Suprapubic skin (tissue), 3 donors: Measurements from ENCODE around the gene GABRB1.

Source experiments
- CTCF ChIP-seq, 2 donors: fragments of 200-600 bp in 1 of 2; fragments of 450-650 bp in 1 of 2; sonication (generic) in 1 of 2; IDR thresholded peaks; one replicate each; pipeline ENCODE4 v1.5.1; 2016 to 2019; ENCODE audit warnings: antibody characterized with exemption in 2 of 2, mild to moderate bottlenecking in 1 of 2, moderate library complexity in 1 of 2
- EP300 ChIP-seq: sonication (generic); formaldehyde crosslinking; IDR thresholded peaks from one replicate; pipeline ENCODE4 v1.6.1; 2017; ENCODE audit warnings: antibody characterized with exemption
- POLR2A ChIP-seq, 2 donors: fragments of 450-650 bp; IDR thresholded peaks; one replicate each; pipeline ENCODE4 v1.6.1; 2017; ENCODE audit warnings: antibody characterized with exemption in 2 of 2, mild to moderate bottlenecking in 2 of 2, moderate library complexity in 2 of 2

GRCh38 chr4:47010347-47010911, 20.9 kb upstream of the GABRB1 start:
- no peak for TF ChIP-seq CTCF (IDR thresholded peaks at IDR 0.05)
- no peak for TF ChIP-seq EP300
- no peak for TF ChIP-seq POLR2A (IDR thresholded peaks at IDR 0.05)
